ENCODE data around the gene KDM4B.

The KDM4B gene

GRCh38 chr19:5141129-5141849 lies 172.4 kb downstream of the KDM4B start:
- TF ChIP-seq CTCF (conservative IDR thresholded peaks at IDR 0.05; ENCODE audit: low read depth, low read length): no peak
- no peak overlapping the region for H3K4me3 ChIP-seq (ENCODE audit: low read length)
- no peak for DNase-seq (ENCODE audit: low read depth)

- no peak overlapping the region for H3K4me3 ChIP-seq (ENCODE audit: low read length)
- no peak for TF ChIP-seq CTCF (conservative IDR thresholded peaks at IDR 0.05; ENCODE audit: low read depth, low read length)
- no peak for DNase-seq (ENCODE audit: low read depth)
Observed at GRCh38 chr19:5141850-5142724, 173.2 kb downstream of the KDM4B start.

GRCh38 chr19:5142725-5143097 lies 173.8 kb downstream of the KDM4B start:
- TF ChIP-seq CTCF (conservative IDR thresholded peaks at IDR 0.05; ENCODE audit: low read depth, low read length): no peak
- no peak overlapping the region for H3K4me3 ChIP-seq (ENCODE audit: low read length)
- DNase-seq (ENCODE audit: low read depth): no peak

GRCh38 chr19:5143471-5144411 lies 174.8 kb downstream of the KDM4B start:
- no peak overlapping the region for H3K4me3 ChIP-seq (ENCODE audit: low read length)
- DNase-seq (ENCODE audit: low read depth): no peak
- no peak for TF ChIP-seq CTCF (conservative IDR thresholded peaks at IDR 0.05; ENCODE audit: low read depth, low read length)

GRCh38 chr19:5144545-5145179 lies 175.7 kb downstream of the KDM4B start:
- DNase-seq (ENCODE audit: low read depth): no peak
- H3K4me3 ChIP-seq (ENCODE audit: low read length): no peak overlapping the region
- no peak for TF ChIP-seq CTCF (conservative IDR thresholded peaks at IDR 0.05; ENCODE audit: low read depth, low read length)

Measured in retinal pigment epithelial cell (primary cell).